ENCODE results near the gene PLCD3.

- TF ChIP-seq CTCF (IDR thresholded peaks at IDR 0.05; ENCODE audit: poor library complexity, severe bottlenecking): no peak
- no peak for TF ChIP-seq POLR2AphosphoS5 (IDR thresholded peaks at IDR 0.05)
- no peak for TF ChIP-seq RAD21 (conservative IDR thresholded peaks at IDR 0.05)
- TF ChIP-seq REST (IDR thresholded peaks at IDR 0.05; ENCODE audit: borderline replicate concordance): no peak
- no peak for TF ChIP-seq SMC3 (conservative IDR thresholded peaks at IDR 0.05; ENCODE audit: poor library complexity)
- TF ChIP-seq EP300 (conservative IDR thresholded peaks at IDR 0.05; ENCODE audit: poor library complexity, severe bottlenecking): no peak
- TF ChIP-seq MXI1 (conservative IDR thresholded peaks at IDR 0.05; ENCODE audit: poor library complexity, severe bottlenecking): no peak
- no peak for TF ChIP-seq TAF1 (IDR thresholded peaks at IDR 0.05; ENCODE audit: low read depth)
Observed at GRCh38 chr17:45104029-45104428, 28.3 kb downstream of the PLCD3 start.
